ENCODE results near the gene CD244.

GRCh38 chr1:160826546-160826945, 36.1 kb downstream of the CD244 start:
- TF ChIP-seq CTCF (IDR thresholded peaks at IDR 0.05; ENCODE audit: extremely low read depth in 1 of 2, insufficient read depth in 1 of 2, low read depth in 1 of 2, low read length in 2 of 2) (no peak), POLR2A (IDR thresholded peaks at IDR 0.05; ENCODE audit: low read depth, low read length) (no peak)
- TF ChIP-seq, protein P1, sequence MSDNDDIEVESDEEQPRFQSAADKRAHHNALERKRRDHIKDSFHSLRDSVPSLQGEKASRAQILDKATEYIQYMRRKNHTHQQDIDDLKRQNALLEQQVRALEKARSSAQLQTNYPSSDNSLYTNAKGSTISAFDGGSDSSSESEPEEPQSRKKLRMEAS (IDR thresholded peaks at IDR 0.05; ENCODE audit: insufficient read depth, insufficient read length) = no peak

Measured in endothelial cell of umbilical vein (primary cell).